BE2C (cell line): ENCODE measurements around the gene DNTT. TPM values are rescaled to one million over a fixed set of nuclear protein-coding genes. Genes with fewer than 3 reads are reported as not detected.

Source experiments
- DNase-seq: peaks from one replicate; pipeline ENCODE4 v3.0.0-alpha.2; 2020
- H3K27me3 ChIP-seq: fragments of 250-450 bp; sonication (Bioruptor Pico); 2 replicates; pipeline ENCODE4 v1.5.1; 2020; ENCODE audit warnings: mild to moderate bottlenecking
- H3K36me3 ChIP-seq: fragments of 250-450 bp; sonication (Bioruptor Pico); 2 replicates; pipeline ENCODE4 v1.5.1; 2020; ENCODE audit warnings: mild to moderate bottlenecking
- H3K4me1 ChIP-seq: fragments of 250-450 bp; sonication (Bioruptor Pico); 2 replicates; pipeline ENCODE4 v1.5.1; 2020
- H3K4me3 ChIP-seq: 2 replicates; pipeline ENCODE4 v1.5.1; 2011; ENCODE audit warnings: low read depth, low read length
- H3K9me3 ChIP-seq: fragments of 250-450 bp; sonication (Bioruptor Pico); 2 replicates; pipeline ENCODE4 v1.5.1; 2020
- CTCF ChIP-seq: IDR thresholded peaks from 2 replicates; pipeline ENCODE4 v1.5.1; 2012; ENCODE audit warnings: mild to moderate bottlenecking, low read depth, low read length
- polyA plus RNA-seq: library from polyadenylated mRNA; unstranded; fragments of >200 nt; gene quantifications from one replicate; pipeline ENCODE4 v1.2.1, GENCODE V29; 2012; ENCODE audit warnings: low read depth, missing spikeins; ENCODE audit not compliant: insufficient read length, insufficient read depth

DNTT gene
- not detected for polyA plus RNA-seq

DNA sequence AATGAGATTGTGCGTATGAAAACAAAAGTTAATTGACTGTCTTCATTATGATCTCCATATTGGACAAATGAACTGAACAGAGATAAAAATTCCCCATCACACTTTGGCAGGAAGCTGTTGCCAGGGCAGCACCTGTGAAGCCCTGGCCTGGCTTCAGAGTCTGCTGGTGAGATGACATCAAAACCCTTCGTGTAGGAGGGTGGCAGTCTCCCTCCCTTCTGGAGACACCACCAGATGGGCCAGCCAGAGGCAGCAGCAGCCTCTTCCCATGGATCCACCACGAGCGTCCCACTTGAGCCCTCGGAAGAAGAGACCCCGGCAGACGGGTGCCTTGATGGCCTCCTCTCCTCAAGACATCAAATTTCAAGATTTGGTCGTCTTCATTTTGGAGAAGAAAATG, at the start of gene DNTT:
DNTT (plus strand) TSS at position 205 of the 400 bp plus-strand sequence; CDS start at position 269, 64 bp downstream.
- Histone ChIP-seq H3K4me3 (no peak within 1 kb of the TSS), H3K36me3 (no peaks in the 10 kb centered on the region), H3K27me3 (peaks cover 4% of the 10 kb centered on the region), H3K9me3 (no peaks in the 10 kb centered on the region), H3K4me1 (no peaks in the 10 kb centered on the region)
- no peak for TF ChIP-seq CTCF
- DNase-seq, result no peak

DNA sequence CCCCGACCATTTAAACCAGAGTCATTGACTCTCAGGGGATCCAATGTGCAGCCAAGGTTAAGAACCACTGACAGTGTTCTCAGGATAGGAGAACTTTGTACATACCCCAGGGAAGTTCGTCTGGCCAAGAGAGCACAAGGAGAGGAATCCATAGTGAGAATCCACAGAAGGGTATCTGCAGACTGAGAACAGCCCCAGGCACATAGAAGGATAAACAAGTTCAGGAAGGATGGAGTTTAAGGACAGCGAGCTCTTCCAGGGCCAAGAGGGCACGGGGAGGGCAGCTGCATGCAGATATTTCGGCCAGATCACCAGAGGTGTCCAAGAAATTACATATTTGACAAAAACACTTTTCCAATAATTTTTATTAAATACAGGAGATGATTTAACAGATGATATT, 49.3 kb upstream of the DNTT start:
- no peaks in the 10 kb centered on the region for H3K4me1 ChIP-seq

DNA sequence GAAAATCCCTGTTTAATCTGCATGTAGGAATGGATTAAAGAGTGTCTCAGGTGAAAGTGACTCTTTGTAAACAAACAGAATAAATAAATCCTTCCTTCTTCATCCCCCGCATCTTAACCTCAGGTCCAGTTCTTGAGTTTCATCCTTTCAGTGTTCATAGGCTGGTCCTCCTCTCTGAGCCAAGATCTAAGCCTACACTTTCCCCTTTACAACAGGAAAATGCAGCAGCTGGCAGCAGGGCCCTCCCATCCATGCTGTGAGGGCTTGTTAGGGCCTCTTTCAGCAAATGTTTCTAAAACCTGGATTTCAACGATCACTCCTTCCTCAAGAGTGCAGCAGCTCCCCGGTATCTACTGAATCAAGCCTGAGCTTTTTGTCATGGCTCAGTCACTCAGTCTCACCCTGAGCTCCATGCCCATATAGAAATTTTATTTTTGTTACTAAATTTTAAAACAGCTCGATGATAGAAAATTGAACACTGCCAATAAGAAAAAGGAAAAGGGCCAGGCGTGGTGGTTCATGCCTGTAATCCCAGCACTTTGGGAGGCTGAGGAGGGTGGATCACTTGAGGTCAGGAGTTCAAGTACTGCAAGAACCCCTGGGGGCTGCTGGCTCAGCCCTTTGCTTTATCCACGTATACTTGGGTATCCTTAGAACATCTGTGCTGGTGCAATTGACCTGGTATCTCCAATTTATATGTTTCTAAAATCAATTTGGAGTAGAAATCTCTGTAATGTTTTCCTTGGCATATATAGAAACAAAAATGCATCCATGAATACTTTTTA, 48.5 kb upstream of the DNTT start:
- no peak for TF ChIP-seq CTCF
- H3K27me3 ChIP-seq, result no peaks in the 10 kb centered on the region; the same call in 1 of the 2 replicates
- no peaks in the 10 kb centered on the region for H3K4me1 ChIP-seq
- DNase-seq, result no peak
- no peak overlapping the region for H3K4me3 ChIP-seq
- no peaks in the 10 kb centered on the region for H3K9me3 ChIP-seq
- no peaks in the 10 kb centered on the region for H3K36me3 ChIP-seq

More for the DNA sequence above, 49.3 kb upstream of the DNTT start:
- Histone ChIP-seq H3K9me3 (no peaks in the 10 kb centered on the region), H3K36me3 (no peaks in the 10 kb centered on the region), H3K27me3 (no peaks in the 10 kb centered on the region; the same call in 1 of the 2 replicates), H3K4me3 (no peak overlapping the region)
- no peak for DNase-seq
- no peak for TF ChIP-seq CTCF

GRCh38 chr10:96257944-96258343, 46.3 kb upstream of the DNTT start:
- DNase-seq, result no peak
- TF ChIP-seq CTCF, result no peak
- H3K4me3 ChIP-seq, result no peak overlapping the region
- no peaks in the 10 kb centered on the region; the same call in 1 of the 2 replicates for H3K27me3 ChIP-seq
- no peaks in the 10 kb centered on the region for H3K4me1 ChIP-seq
- no peaks in the 10 kb centered on the region for H3K9me3 ChIP-seq
- H3K36me3 ChIP-seq, result no peaks in the 10 kb centered on the region

DNA sequence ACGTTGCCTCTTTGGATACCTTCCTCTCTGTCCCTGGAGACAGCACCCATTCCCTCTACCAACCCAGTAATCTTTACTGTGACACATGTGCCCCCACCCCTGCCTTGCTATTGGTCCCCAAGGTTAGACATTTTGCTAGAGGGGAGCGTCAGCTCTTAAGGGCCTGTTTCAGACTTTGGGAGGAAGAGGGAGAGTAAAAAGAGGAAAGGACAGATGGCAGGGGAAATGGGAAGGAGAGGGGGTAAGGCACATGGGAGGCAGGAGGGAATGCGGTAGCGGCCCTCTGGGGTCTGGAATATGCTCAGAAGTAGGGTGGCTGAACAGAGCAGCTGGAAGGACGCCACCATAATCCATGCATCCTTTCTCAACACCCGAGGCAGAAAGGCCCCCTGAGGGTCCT, 45.1 kb upstream of the DNTT start:
- H3K27me3 ChIP-seq, result no peaks in the 10 kb centered on the region; the same call in 1 of the 2 replicates
- TF ChIP-seq CTCF, result no peak
- no peaks in the 10 kb centered on the region for H3K4me1 ChIP-seq
- DNase-seq, result no peak
- no peaks in the 10 kb centered on the region for H3K9me3 ChIP-seq
- H3K4me3 ChIP-seq, result no peak overlapping the region
- no peaks in the 10 kb centered on the region for H3K36me3 ChIP-seq

- no peak for TF ChIP-seq CTCF
- H3K4me3 ChIP-seq, result no peak overlapping the region
- H3K4me1 ChIP-seq, result no peaks in the 10 kb centered on the region
- no peaks in the 10 kb centered on the region for H3K36me3 ChIP-seq
- no peak for DNase-seq
- H3K9me3 ChIP-seq, result no peaks in the 10 kb centered on the region
- no peaks in the 10 kb centered on the region; the same call in 1 of the 2 replicates for H3K27me3 ChIP-seq
Observed at GRCh38 chr10:96260014-96260413, 44.2 kb upstream of the DNTT start.
